GM12874 (cell line): ENCODE results near the gene BDNF.
A peak's percentile ranks its signal among the peaks of the same experiment; 100 is the strongest.

Experiments
- CTCF ChIP-seq: IDR thresholded peaks from 2 replicates; pipeline ENCODE4 v1.5.1; 2011; ENCODE audit warnings: low read depth, mild to moderate bottlenecking, control low read depth, low read length, moderate library complexity; ENCODE audit not compliant: insufficient read depth

Gene BDNF

GRCh38 chr11:27700351-27701301 lies at the start of gene BDNF:
Gene BDNF (minus strand): TSS chr11:27700455. CDS start chr11:27658564, 41,891 bp downstream.
- no peak for TF ChIP-seq CTCF

- no peak for TF ChIP-seq CTCF
Observed at GRCh38 chr11:27740362-27741013, 40.2 kb upstream of the BDNF start.

GRCh38 chr11:27735281-27735680 lies 35.0 kb upstream of the BDNF start:
- TF ChIP-seq CTCF, result no peak

GRCh38 chr11:27726981-27727380 lies 26.7 kb upstream of the BDNF start:
- no peak for TF ChIP-seq CTCF

GRCh38 chr11:27723687-27724086 lies 23.4 kb upstream of the BDNF start:
- TF ChIP-seq CTCF, result 0 out of 2 replicates have a peak, but pooled peaks have one; percentile 16

GRCh38 chr11:27722953-27723344 lies 22.7 kb upstream of the BDNF start:
- no peak for TF ChIP-seq CTCF

- no peak for TF ChIP-seq CTCF
Observed at GRCh38 chr11:27722117-27722952, 22.1 kb upstream of the BDNF start.
